Measurements from ENCODE around the gene FAM13A.

DNA sequence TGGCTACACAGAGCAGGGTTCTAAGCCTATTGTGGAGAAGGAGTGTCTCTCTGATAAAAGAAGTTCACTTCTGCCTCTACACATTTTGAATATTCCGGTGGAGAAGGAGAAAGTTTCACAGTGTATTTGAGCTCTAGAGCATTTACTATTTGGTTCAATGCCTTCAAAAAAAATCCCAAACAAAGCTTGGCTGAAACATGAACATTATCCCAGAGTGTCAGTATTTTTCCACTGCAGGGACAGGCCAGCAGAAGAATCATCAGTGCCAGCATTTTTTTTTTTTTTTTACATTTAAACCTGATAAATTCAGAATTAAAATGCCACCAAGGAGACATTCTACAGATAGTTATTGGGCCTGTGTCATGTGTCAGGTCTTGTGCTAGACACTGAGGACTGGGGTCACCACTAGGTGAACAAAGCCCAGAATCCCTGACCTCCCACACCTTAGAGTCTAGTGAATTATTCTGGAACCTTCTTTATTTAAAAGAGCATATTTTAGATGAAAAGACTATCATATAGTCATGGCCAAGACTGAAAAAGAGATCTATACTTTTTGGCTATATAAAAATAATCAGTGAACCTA is 311.3 kb downstream of the FAM13A start:
- TF ChIP-seq POLR2A (IDR thresholded peaks at IDR 0.05; ENCODE audit: low read depth, low read length) (no peak), POU2F2 (IDR thresholded peaks at IDR 0.05; ENCODE audit: low read depth, low read length) (no peak), POLR2AphosphoS5 (IDR thresholded peaks at IDR 0.05; ENCODE audit: low read depth, low read length) (no peak), PAX5 (IDR thresholded peaks at IDR 0.05; ENCODE audit: insufficient read depth, low read length, severe bottlenecking) (no peak), SPI1 (IDR thresholded peaks at IDR 0.05; ENCODE audit: low read depth, low read length) (no peak), TAF1 (IDR thresholded peaks at IDR 0.05; ENCODE audit: low read depth, low read length) (no peak)

Data from GM12891 (cell line).